H1 (cell line): ENCODE data around the gene SLC1A7. TPM values are rescaled to one million over a fixed set of nuclear protein-coding genes. Genes with fewer than 3 reads are reported as not detected.

Experiments
- CTCF ChIA-PET: fragments of 300-600 bp; sonication (Branson Sonifier 250); formaldehyde crosslinking; loops from one replicate; lab custom pipeline; 2021; ENCODE audit not compliant: partially characterized antibody; lab: Charles Lee
- POLR2A ChIA-PET: fragments of 300-600 bp; sonication (Branson Sonifier 250); formaldehyde crosslinking; loops from one replicate; lab custom pipeline; 2021; ENCODE audit warnings: inconsistent platforms; ENCODE audit not compliant: partially characterized antibody; lab: Charles Lee
- DNase-seq, 2 experiments: peaks; one replicate each; pipeline versions ENCODE4 v3.0.0 to v3.0.0-alpha.2; 2010 to 2022; ENCODE audit warnings: low spot score in 2 of 2, low read depth in 1 of 2, mixed read lengths in 1 of 2
- FAIRE-seq: peaks from 2 replicates; lab custom pipeline; 2011; peaks lifted over from hg19 to GRCh38; lab: Jason Lieb, UNC
- H2AFZ ChIP-seq: 2 replicates; pipeline ENCODE4 v1.8.1; 2012; ENCODE audit warnings: low read length, inconsistent platforms
- H2AK5ac ChIP-seq: 2 replicates; pipeline ENCODE4 v1.6.1; 2013; ENCODE audit warnings: low read depth, low read length
- H2BK120ac ChIP-seq: replicated peaks from 2 replicates; pipeline ENCODE3; 2013; ENCODE audit warnings: low read depth, low read length, inconsistent platforms
- H2BK12ac ChIP-seq: 2 replicates; pipeline ENCODE4 v1.6.1; 2013; ENCODE audit warnings: low read depth, low read length
- H2BK15ac ChIP-seq: 2 replicates; pipeline ENCODE4 v1.6.1; 2013; ENCODE audit warnings: low read length
- H2BK20ac ChIP-seq: 2 replicates; pipeline ENCODE4 v1.6.1; 2013; ENCODE audit warnings: low read length
- H2BK5ac ChIP-seq: 2 replicates; pipeline ENCODE4 v1.6.1; 2013; ENCODE audit warnings: low read depth, low read length
- H3K14ac ChIP-seq: 2 replicates; pipeline ENCODE4 v1.6.1; 2013; ENCODE audit warnings: inconsistent platforms; ENCODE audit not compliant: insufficient read length
- H3K18ac ChIP-seq: 2 replicates; pipeline ENCODE4 v1.6.1; 2013; ENCODE audit warnings: low read length; ENCODE audit errors: extremely low read depth
- H3K23ac ChIP-seq: 2 replicates; pipeline ENCODE4 v1.6.1; 2013; ENCODE audit warnings: inconsistent platforms; ENCODE audit not compliant: insufficient read length
- H3K23me2 ChIP-seq: 2 replicates; pipeline ENCODE4 v1.6.1; 2013; ENCODE audit warnings: low read depth, low read length
- H3K27ac ChIP-seq: 2 replicates; pipeline ENCODE4 v1.6.1; 2011; ENCODE audit warnings: low read depth, low read length, inconsistent platforms
- H3K27me3 ChIP-seq, 4 experiments: replicated peaks in 1 of 4; 1 replicate in 1 of 4; 2 replicates in 3 of 4; pipeline versions ENCODE4 v1.6.1 to v1.8.1; 2011 to 2013; ENCODE audit warnings: low read length in 3 of 4, mild to moderate bottlenecking in 3 of 4, inconsistent platforms in 2 of 4, mixed read lengths in 2 of 4, moderate library complexity in 1 of 4; ENCODE audit not compliant: control insufficient read depth in 3 of 4, insufficient read depth in 3 of 4; ENCODE audit errors: extremely low read depth in 1 of 4
- H3K36me3 ChIP-seq, 4 experiments: 2 replicates each; pipeline versions ENCODE4 v1.6.1 to v1.8.1; 2011 to 2013; ENCODE audit warnings: mild to moderate bottlenecking in 4 of 4, low read length in 3 of 4, moderate library complexity in 2 of 4, control low read depth in 1 of 4, inconsistent platforms in 1 of 4; ENCODE audit not compliant: insufficient read depth in 4 of 4, control insufficient read depth in 2 of 4
- H3K4ac ChIP-seq: replicated peaks from 2 replicates; pipeline ENCODE3; 2013; ENCODE audit warnings: low read length, low read depth, mixed read lengths, inconsistent platforms; ENCODE audit not compliant: insufficient read length
- H3K4me1 ChIP-seq, 4 experiments: replicated peaks in 1 of 4; 1 replicate in 1 of 4; 2 replicates in 3 of 4; pipeline versions ENCODE4 v1.6.1 to v1.8.1; 2011 to 2013; ENCODE audit warnings: low read length in 3 of 4, inconsistent platforms in 2 of 4, mixed read lengths in 1 of 4; ENCODE audit not compliant: insufficient read depth in 4 of 4, control insufficient read depth in 3 of 4
- H3K4me2 ChIP-seq, 2 experiments: 2 replicates each; pipeline versions ENCODE4 v1.6.1 to v1.8.1; 2011 to 2013; ENCODE audit warnings: low read depth in 2 of 2, low read length in 2 of 2, control low read depth in 1 of 2, inconsistent platforms in 1 of 2, mild to moderate bottlenecking in 1 of 2; ENCODE audit not compliant: insufficient read depth in 1 of 2
- H3K4me3 ChIP-seq, 4 experiments: fragments of 200-600, 300-600 bp in 1 of 4; sonication (generic), shearing (Covaris generic), sonication (Bioruptor Twin) in 1 of 4; 2 replicates each; pipeline versions ENCODE4 v1.5.1 to v1.8.1; 2011 to 2016; ENCODE audit warnings: low read length in 4 of 4, low read depth in 3 of 4, control low read depth in 2 of 4, inconsistent platforms in 2 of 4, mild to moderate bottlenecking in 2 of 4, mixed read lengths in 1 of 4, moderate library complexity in 1 of 4; ENCODE audit not compliant: insufficient read depth in 2 of 4; ENCODE audit errors: extremely low read depth in 1 of 4
- H3K56ac ChIP-seq: replicated peaks from 2 replicates; pipeline ENCODE3; 2013; ENCODE audit warnings: low read depth, mild to moderate bottlenecking, mixed read lengths, low read length, inconsistent platforms; ENCODE audit not compliant: insufficient read length
- H3K79me1 ChIP-seq: 2 replicates; pipeline ENCODE4 v1.6.1; 2013; ENCODE audit warnings: low read depth, low read length, control low read depth
- H3K79me2 ChIP-seq, 2 experiments: 2 replicates each; pipeline versions ENCODE4 v1.6.1 to v1.8.1; 2012 to 2013; ENCODE audit warnings: low read length in 2 of 2, mild to moderate bottlenecking in 2 of 2, inconsistent platforms in 1 of 2; ENCODE audit not compliant: insufficient read depth in 2 of 2, control insufficient read depth in 1 of 2
- H3K9ac ChIP-seq, 4 experiments: replicated peaks in 1 of 4; 1 replicate in 1 of 4; 2 replicates in 3 of 4; pipeline versions ENCODE4 v1.6.1 to v1.8.1; 2011 to 2013; ENCODE audit warnings: low read depth in 3 of 4, low read length in 3 of 4, control low read depth in 2 of 4, mild to moderate bottlenecking in 2 of 4, moderate library complexity in 2 of 4, inconsistent platforms in 1 of 4; ENCODE audit errors: extremely low read depth in 1 of 4
- H3K9me3 ChIP-seq, 2 experiments: 2 replicates each; pipeline versions ENCODE4 v1.6.1 to v1.8.1; 2012 to 2013; ENCODE audit warnings: mild to moderate bottlenecking in 2 of 2, moderate library complexity in 2 of 2, control low read depth in 1 of 2, inconsistent platforms in 1 of 2, low read depth in 1 of 2, low read length in 1 of 2, mixed read lengths in 1 of 2; ENCODE audit not compliant: insufficient read depth in 2 of 2
- H4K20me1 ChIP-seq, 2 experiments: replicated peaks in 1 of 2; 2 replicates each; pipeline versions ENCODE3 to v1.8.1; 2011 to 2013; ENCODE audit warnings: inconsistent platforms in 2 of 2, low read length in 2 of 2, mild to moderate bottlenecking in 1 of 2; ENCODE audit not compliant: insufficient read depth in 2 of 2, control insufficient read depth in 1 of 2
- H4K5ac ChIP-seq: 2 replicates; pipeline ENCODE4 v1.6.1; 2013; ENCODE audit warnings: low read length, low read depth, mixed read lengths, inconsistent platforms; ENCODE audit not compliant: insufficient read length
- H4K8ac ChIP-seq: 2 replicates; pipeline ENCODE4 v1.8.0; 2013; ENCODE audit warnings: mild to moderate bottlenecking, moderate library complexity, low read length, inconsistent platforms; ENCODE audit not compliant: insufficient read depth; ENCODE audit errors: extremely low read depth
- H4K91ac ChIP-seq: replicated peaks from 2 replicates; pipeline ENCODE3; 2013; ENCODE audit warnings: low read length, mixed read lengths, inconsistent platforms; ENCODE audit not compliant: insufficient read length
- EP300 ChIP-seq, 2 experiments: IDR thresholded peaks; 1 replicate in 1 of 2; 2 replicates in 1 of 2; pipeline ENCODE4 v1.6.1; 2011 to 2012; ENCODE audit warnings: low read depth in 2 of 2, low read length in 2 of 2, mild to moderate bottlenecking in 2 of 2, borderline replicate concordance in 1 of 2, inconsistent platforms in 1 of 2, moderate library complexity in 1 of 2
- RAD21 ChIP-seq, 2 experiments: IDR thresholded peaks in 1 of 2; conservative IDR thresholded peaks in 1 of 2; 2 replicates each; pipeline ENCODE4 v1.6.1; 2011; ENCODE audit warnings: low read depth in 2 of 2, low read length in 2 of 2, improper control_type of control experiment in 1 of 2, inconsistent platforms in 1 of 2, mild to moderate bottlenecking in 1 of 2, moderate library complexity in 1 of 2
- SP2 ChIP-seq: IDR thresholded peaks from 2 replicates; pipeline ENCODE4 v1.6.1; 2012; ENCODE audit warnings: mild to moderate bottlenecking, low read length, inconsistent platforms
- WGBS, 2 experiments: shearing (Covaris generic) in 1 of 2; methylation state at CpG; one replicate each; pipeline versions ENCODE4 v1.1.6 to v1.1.7; 2013 to 2015; ENCODE audit warnings: low lambda C conversion rate in 2 of 2, mixed read lengths in 2 of 2, inconsistent platforms in 1 of 2, low coverage in 1 of 2, missing lambda C conversion rate in 1 of 2; ENCODE audit not compliant: insufficient replicate concordance in 2 of 2, insufficient coverage in 1 of 2, insufficient read length in 1 of 2; ENCODE audit errors: extremely low coverage in 1 of 2, missing lambda C conversion rate in 1 of 2; 5-methylcytosine and 5-hydroxymethylcytosine counted together
- polyA plus RNA-seq, 7 experiments: library from polyadenylated mRNA; depleted of rRNA in 3 of 7; stranded (reverse) in 5 of 7; unstranded in 2 of 7; fragments of >200 nt in 5 of 7; fragments of 200-250 nt in 2 of 7; gene quantifications; 1 replicate in 5 of 7; 2 replicates in 1 of 7; 4 replicates in 1 of 7; pipeline versions ENCODE4 v1.2.1 to v1.2.3, GENCODE V29; 2011 to 2013; ENCODE audit warnings: missing spikeins in 2 of 7, mixed read lengths in 2 of 7
- total RNA-seq: library from RNA; stranded (reverse); fragmentation: NEBNext Ultra II Directional; extraction: Animal tissue kit (Norgen Biotek cat#: 25700); gene quantifications from 2 replicates; pipeline ENCODE4 v1.2.1, GENCODE V29; 2021
- TF ChIP-seq, protein P1 (sequence below), 3 experiments: IDR thresholded peaks; 1 replicate in 2 of 3; 2 replicates in 1 of 3; pipeline versions ENCODE4 v1.5.1 to v1.6.1; 2011; ENCODE audit warnings: low read length in 3 of 3, mild to moderate bottlenecking in 3 of 3, inconsistent platforms in 2 of 3, low read depth in 1 of 3, moderate library complexity in 1 of 3; ENCODE audit not compliant: insufficient read depth in 1 of 3; ENCODE audit errors: control extremely low read depth in 1 of 3

Gene SLC1A7
- total and polyA plus RNA-seq, 2 of the 8 experiments (the other 6 are each of a cell fraction or from before 2014, with no cell fraction given): not detected

DNA sequence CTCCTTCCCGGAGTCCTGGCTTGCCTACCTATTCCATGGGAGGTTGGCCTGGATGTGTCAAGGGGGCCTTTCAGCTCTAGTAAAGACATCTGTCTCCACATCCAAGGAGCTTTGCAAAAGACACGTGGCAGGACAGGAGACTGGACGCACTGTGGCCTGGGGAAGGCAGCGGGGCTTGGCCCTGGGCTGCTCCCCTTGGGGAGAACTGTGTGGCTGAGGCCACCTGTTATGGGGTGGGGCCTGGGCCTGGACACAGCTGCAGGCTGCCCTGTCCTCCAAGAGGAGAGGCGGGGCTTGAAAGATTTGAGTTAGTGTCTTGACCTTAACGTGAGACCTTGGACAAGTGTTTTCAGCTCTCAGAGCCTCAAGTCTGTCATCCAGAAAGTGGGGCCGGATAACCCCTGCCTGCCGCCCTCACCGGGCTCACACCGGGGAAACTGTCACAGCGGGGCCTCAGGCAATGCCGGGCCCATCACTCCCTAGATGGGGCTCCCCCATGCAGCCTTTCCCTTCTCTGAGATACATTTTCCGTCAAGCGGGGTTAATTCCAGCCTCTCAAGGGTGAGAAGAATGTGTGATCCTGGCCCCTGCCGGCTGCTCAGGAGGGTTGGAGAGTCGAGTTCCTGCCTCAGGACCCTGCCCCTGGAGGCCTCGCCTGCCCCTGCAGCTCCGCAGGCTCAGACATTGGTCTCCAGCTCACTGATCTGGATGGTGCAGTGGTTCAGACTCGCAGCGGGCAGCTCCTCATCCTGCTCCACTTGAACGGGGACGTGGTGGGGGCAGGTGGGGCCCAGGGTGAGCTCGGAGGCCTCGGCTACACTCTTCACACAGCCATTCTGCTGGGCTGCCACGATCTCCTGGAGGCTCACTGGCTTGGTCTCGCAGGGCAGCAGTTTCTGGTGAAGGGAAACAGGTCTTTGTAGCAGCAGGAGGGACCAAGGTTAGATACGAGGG lies 54.8 kb downstream of the SLC1A7 start:
- WGBS, 2 experiments: 81% methylated on average over 25 of the region's 27 CpGs; no CpG with 5 or more reads in 1 of the 2 experiments
- Histone ChIP-seq H3K4ac (no peak overlapping the region), H3K27me3 (no peaks in the 10 kb centered on the region), H2BK20ac (no peak overlapping the region), H3K4me3 (no peak overlapping the region), H2BK15ac (peak overlapping the region; percentile 72; the same call in 1 of the 2 replicates), H3K4me1 (peaks cover 0 to 8% (median 1%) of the 10 kb centered on the region in 4 experiments; a peak in 6 of 7 replicates), H2BK120ac (no peak overlapping the region), H2AK5ac (peak overlapping the region; percentile 53; the same call in 1 of the 2 replicates), H3K18ac (no peak overlapping the region; the same call in 1 of the 2 replicates), H4K8ac (no peak overlapping the region; the same call in 1 of the 2 replicates), H4K5ac (no peak overlapping the region), H3K36me3 (no peaks in the 10 kb centered on the region), H2BK5ac (no peak overlapping the region), H3K9ac (no peak overlapping the region), H4K20me1 (peaks cover 0 to 1% of the 10 kb centered on the region in 2 experiments), H3K23me2 (0 out of 2 replicates have a peak, but pooled peaks cover under 1% of the 10 kb centered on the region), H4K91ac (no peak overlapping the region), H3K79me2 (no peaks in the 10 kb centered on the region), H2AFZ (no peak overlapping the region), H2BK12ac (peak overlapping the region; percentile 84; the same call in 1 of the 2 replicates), H3K79me1 (no peaks in the 10 kb centered on the region), H3K4me2 (no peak overlapping the region), H3K9me3 (no peaks in the 10 kb centered on the region), H3K27ac (no peak overlapping the region), H3K14ac (no peak overlapping the region), H3K23ac (no peak overlapping the region), H3K56ac (no peak overlapping the region)
- POLR2A ChIA-PET: interaction anchor here (0.9 kb wide), 2 partner anchors 10 to 43 kb away, joined by 3 read pairs; no protein-coding TSS in a partner anchor
- FAIRE-seq (no peak), DNase-seq (no peak)
- TF ChIP-seq, protein P1, sequence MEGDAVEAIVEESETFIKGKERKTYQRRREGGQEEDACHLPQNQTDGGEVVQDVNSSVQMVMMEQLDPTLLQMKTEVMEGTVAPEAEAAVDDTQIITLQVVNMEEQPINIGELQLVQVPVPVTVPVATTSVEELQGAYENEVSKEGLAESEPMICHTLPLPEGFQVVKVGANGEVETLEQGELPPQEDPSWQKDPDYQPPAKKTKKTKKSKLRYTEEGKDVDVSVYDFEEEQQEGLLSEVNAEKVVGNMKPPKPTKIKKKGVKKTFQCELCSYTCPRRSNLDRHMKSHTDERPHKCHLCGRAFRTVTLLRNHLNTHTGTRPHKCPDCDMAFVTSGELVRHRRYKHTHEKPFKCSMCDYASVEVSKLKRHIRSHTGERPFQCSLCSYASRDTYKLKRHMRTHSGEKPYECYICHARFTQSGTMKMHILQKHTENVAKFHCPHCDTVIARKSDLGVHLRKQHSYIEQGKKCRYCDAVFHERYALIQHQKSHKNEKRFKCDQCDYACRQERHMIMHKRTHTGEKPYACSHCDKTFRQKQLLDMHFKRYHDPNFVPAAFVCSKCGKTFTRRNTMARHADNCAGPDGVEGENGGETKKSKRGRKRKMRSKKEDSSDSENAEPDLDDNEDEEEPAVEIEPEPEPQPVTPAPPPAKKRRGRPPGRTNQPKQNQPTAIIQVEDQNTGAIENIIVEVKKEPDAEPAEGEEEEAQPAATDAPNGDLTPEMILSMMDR (IDR thresholded peaks at IDR 0.05; ENCODE audit: control extremely low read depth in 1 of 3, insufficient read depth in 1 of 3, low read depth in 1 of 3, low read length in 3 of 3): peak in 2 of 3 experiments; percentile 56 to 58; a peak in 3 of 4 replicates
- TF ChIP-seq SP2 (no peak), EP300 (IDR thresholded peaks at IDR 0.05; ENCODE audit: borderline replicate concordance in 1 of 2, low read depth in 2 of 2, low read length in 2 of 2) (no peak), RAD21 (IDR thresholded peaks at IDR 0.05 in 1 of 2, conservative IDR thresholded peaks at IDR 0.05 in 1 of 2; ENCODE audit: low read depth in 2 of 2, low read length in 2 of 2) (peak; percentile 29 to 40; a peak in 3 of 4 replicates)
- CTCF ChIA-PET: interaction anchor here (0.9 to 3.5 kb wide), 13 partner anchors 10 to 144 kb away, joined by 3 to 23 read pairs (median 5); no protein-coding TSS in a partner anchor
